ENCODE measurements around the gene USH1C.

Gene USH1C

DNA sequence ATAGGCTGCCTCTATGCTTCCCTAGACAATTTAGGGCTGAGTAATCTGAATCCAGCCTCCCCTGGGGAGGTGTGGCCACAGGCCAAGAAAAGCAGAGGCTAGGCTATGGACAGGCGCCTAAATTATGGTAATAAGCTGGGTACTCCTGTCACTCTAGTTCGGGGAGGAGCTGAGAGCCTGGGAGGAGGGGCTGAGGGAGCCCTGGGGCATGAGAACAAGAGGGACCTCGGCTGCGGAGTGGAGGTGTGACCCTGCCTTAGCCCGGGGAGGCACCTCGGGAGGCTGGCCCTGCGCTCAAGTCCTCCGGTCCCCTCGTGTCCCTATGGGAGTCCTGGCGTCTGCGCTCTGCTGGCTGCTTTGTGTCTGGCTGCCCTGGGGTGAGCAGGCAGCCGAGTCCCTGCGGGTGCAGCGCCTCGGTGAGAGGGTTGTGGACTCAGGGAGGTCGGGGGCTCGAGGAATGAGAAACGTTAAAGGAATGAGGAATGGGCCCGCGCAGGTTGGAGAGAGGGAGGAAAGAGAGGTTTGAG lies 2.9 kb upstream of the USH1C start, which contains the start of gene OTOG:
OTOG (plus strand) TSS at position 209 of the 527 bp plus-strand sequence; CDS start at position 323, 114 bp downstream.
- DNase-seq (ENCODE audit: low read depth): no peak

DNA sequence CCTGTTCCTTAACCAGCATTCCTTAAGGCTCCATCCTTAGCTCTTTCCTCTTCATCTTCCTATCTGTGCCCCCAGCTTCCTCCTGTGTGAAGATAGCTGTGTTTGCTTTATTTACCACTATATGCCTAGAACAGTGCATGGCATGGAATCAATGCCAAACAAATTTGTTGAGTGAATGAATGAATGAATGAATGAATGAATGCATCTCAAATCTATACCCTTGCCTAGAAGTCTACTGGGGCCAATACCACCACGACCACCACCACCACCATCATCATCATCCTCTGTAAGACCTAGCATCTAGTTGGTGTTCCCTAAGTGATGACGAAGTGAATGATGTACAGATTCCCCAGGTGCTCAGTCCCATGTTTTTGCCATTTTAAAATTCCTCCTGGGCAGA lies 2.0 kb upstream of the USH1C start:
- DNase-seq (ENCODE audit: low read depth): no peak

DNA sequence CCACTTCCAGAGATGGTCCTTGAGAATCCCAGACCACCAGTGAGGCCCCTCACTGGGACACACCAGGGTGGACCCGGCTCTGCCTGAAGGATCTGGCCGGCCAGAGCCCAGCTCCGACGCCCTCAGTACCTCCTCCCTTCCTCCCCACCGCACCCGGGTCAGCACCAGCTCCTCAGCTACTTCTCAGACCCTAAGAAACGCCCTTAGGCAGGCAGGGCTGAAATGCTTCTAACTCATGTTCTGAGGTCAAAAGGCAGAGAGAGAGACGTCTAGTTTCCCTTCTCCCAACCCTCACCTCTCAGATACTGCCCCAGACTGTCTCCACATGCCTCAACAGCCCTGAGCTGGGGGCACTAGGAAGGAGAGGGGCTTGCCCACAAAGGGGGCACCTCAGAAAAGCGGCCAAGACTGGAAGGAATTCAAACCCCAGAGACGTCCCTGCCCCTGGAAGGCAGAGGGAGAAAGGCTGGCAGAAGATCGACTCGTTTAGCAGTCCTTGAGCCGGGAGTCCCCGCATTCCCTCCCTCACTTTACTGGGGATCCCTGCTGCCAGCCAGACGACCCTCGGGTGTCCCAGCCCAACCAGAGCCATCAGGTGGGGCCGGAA lies 539 bp downstream of the USH1C start:
- no peak for DNase-seq (ENCODE audit: low read depth)

DNA sequence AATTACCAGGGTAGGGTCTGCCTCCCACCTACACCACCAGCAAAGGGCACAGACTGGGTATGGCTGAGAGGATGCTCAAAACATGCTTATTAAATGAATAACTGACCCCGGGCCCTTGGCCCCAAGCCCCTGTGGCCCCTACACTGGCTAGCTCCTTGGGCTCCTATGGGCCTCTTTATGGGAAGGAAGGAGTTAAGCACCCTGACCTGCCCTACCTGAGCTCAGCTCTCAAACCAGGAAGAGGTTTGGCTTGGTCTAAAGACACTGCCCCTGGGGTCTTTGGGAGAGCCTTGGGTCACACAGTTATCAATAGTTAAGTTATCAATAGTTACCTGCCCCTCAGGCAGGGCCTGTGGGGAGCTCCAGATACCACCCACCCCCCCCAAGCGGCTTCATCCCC lies 1.2 kb downstream of the USH1C start:
- DNase-seq (ENCODE audit: low read depth): no peak

DNA sequence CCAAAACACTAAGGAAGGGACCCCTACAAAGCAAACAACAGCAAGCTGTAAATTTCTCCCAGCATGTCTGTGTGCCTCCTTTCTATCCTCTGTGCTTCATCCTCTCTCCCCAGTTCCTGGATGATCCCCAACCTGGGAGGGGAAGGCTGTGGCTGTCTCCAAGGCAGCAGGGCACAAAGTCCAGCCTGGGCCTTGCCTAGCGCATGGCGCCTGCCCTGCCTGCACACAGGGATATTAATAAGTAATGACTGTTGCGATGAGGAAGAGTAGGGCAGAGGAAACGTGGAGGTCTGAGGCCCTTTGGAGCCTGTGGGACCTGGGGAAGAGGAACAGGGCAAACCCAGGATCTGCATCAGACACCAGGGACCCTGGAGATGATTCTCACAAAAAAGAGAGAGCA lies 2.0 kb downstream of the USH1C start:
- DNase-seq (ENCODE audit: low read depth): no peak

DNA sequence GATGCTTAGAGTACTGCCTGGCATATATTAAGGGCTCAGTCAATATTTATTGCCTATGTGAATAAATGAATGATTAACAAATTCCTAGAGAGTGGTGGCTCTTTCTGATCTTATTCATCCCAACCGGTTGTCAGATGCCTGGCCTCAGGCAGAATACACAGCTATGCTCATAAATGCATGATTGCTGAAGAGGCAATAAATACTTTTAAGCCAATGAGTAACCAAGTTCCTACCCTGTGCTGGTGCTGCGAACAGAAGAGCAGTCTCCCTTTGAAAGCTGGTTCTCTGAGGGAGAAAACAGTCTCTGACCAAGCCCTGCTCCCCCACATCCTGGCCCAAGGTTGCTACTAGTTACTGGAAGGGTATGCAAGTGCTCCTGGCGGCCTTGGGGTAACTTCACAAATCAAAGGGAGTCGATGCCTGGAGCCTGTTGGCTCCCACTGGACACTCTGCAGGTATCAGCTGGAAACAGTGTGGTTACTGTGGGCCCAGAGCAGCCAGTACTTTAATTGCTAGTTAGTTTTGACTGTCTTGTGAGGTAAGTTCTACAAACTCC lies 2.8 kb downstream of the USH1C start:
- no peak for DNase-seq (ENCODE audit: low read depth)

DNA sequence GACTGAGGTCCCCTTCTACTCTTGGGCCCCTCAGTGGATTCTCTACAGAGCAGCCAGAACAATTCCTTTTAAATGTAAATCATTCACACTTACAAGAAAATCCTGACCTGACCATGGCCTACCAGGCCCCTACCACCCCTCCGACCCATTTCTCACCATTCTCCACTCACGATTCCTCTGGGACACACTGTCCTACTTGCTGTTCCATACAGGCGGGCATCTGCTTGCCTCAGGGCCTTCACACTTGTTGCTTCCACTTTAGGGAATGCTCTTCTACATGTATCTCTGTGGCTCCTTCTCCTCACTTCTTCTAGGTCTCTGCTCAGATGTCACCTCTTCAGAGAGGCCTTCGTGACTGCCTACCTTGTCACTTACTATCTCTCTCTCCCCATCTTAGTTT lies 3.4 kb downstream of the USH1C start:
- DNase-seq (ENCODE audit: low read depth): no peak

DNA sequence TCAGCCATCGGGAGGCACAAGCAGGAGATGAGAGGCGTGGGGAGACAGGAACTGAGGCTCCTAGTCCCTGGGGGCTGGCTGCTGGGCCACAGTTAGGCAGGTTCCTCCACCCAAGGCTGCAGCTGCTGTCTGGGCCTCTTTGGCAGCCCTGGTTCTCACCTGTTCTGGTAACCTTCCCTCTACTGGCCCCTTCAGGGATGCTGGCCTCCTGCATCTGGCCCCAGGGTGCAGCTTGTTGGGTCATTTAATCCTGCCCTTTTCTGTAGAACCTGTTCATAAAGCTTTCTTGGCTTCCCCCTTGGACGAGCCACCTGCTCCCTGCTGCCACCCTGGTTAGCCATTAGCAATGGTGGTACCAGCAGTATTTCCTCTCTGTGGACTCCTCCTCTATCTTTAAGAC lies 5.5 kb downstream of the USH1C start:
- DNase-seq (ENCODE audit: low read depth): no peak

DNA sequence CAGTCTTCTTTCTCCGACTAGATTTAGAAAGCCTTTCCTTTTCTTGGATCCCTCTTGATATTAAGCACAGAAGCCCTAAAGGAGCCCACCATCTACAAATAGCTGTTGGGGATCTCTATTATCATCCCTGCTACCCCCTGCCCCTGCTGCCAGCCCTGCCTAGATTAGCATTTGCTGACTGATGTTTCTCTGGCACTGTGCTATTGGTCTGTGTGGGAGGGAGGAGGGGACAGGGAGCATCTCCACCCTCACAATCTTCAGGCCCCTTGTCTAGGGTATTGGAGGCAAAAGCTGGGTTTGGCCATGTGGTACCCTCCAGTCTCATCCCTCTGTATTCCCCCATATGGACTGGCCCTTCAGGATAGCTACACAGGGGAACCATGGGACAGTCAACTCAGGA lies 6.2 kb downstream of the USH1C start:
- no peak for DNase-seq (ENCODE audit: low read depth)

DNA sequence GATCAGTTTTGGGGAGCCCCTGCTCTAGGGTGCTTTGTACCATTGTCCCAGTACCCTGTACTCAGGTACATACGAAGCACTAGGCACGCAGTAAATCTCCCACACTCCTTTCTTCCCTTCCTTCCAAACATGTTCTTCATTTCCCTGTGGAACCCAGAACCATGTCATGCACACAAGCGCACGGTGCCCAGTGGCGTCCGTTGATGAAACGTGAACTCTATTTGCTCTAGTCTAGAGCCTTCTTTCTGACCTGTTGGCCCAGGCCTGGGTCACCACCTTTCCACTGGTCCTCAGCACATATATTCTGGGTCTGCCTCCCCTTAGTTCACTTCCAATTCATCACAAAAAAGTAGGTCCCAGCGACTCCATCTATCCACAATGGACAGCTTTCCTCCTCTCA lies 7.0 kb downstream of the USH1C start:
- no peak for DNase-seq (ENCODE audit: low read depth)

DNA sequence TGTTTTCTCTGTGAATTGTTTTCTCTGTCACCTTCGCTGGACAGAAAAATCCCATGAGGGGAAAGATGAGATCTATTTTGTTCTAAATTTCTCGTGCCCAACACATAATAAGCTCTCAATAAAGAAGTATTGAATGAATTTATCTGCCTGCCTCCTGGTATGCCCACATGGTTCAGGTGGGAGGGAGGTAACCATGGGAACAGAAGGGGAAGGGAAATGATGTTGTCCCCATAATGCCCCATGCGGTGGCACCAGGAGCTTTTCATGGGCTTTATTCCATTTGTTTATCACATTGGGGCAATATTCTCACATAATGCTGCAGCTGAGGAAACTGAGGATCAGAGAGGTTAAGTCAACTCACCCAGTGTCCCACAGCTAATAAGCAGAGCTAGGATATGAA lies 8.7 kb downstream of the USH1C start:
- no peak for DNase-seq (ENCODE audit: low read depth)

DNA sequence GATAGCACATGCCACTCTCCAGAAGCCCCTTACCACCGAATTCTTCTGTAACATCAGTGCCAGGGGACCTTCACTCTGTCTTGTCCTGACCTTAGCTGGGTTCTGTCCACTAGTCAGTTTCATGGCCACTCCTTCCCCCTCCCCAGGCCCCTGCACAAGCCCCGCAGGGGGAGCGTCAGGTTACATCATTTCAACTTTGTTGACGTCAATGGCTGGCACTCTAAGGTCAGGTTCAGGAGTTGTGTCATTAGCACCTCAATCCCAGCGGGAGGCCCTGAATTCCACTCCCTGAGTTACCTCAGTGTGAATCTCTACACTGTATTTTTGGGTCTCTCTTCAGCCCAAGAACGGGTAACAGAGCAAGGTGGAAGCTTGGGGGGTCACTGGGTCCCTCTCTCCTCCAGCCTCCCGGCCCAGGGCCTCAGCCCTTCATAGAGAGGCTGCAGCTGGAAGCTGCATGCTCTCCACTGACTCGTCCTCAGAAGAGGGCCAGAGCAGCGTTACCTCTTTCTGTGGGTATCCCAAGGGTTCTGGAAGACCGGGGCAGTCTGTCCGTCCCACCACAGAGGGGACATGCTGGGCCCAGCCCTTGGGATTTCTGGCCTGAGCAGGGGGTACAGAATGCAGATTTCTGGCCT lies 10.3 kb downstream of the USH1C start:
- DNase-seq (ENCODE audit: low read depth): no peak

DNA sequence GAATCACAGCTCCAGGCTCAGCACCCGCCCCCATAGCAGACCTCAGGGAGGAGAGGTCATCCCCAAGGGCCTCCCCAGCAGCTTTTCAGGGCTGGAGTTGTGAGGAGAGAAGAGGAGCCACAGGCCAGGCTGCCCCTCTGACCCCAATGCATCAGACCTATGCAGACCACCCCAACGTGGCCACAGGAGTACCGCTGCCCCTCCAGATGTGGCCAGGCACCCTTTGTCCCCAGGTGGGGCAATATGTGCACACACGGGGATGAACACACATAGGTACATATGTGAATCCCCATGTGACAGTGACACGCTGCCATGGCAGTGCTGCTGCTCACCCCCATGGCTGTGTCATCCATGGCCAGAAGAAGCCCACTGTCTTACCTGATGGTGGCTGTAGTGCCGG lies 10.9 kb downstream of the USH1C start:
- DNase-seq (ENCODE audit: low read depth): no peak

DNA sequence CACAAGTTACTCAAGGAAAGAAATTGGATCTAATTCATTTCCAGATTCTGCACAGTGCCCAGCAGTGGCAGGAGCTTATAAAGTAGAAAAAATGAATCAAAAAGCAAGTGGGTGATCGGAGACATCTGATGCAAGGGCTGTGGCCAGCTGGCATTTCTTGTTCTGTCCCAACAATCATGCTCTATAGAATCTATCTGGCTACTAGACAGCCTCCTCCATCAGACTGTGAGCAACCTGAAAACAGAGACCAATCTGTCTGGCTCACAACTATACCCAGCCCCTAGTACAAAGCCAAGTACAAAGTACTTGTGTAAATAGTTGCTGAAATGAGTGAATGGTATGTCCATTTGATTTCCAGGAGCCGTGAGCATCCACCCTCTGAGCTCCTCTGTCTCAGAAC lies 11.4 kb downstream of the USH1C start:
- DNase-seq (ENCODE audit: low read depth): no peak

DNA sequence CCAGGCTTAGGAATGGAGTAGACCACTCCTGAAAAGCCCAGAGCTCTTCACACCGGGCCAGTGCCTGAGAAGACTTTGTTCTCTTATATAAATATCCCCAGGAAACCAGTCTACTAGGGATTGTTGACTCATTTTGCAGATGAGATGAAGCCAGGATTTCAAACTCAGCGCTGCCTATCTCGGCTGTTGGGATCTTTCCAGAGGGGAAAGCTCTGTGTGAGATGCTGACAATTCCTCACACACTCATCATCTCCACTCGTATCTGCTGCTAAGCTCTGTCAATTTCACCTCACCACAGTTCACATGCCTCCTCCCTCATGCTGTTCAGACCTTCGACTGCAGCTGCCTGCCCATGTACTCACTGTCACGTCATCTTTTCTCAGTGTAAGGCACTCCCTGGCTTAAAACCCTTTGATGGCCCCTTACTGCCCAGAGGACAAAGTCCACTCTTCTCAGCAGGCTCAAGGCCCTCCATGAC lies 12.5 kb downstream of the USH1C start:
- DNase-seq (ENCODE audit: low read depth): no peak

DNA sequence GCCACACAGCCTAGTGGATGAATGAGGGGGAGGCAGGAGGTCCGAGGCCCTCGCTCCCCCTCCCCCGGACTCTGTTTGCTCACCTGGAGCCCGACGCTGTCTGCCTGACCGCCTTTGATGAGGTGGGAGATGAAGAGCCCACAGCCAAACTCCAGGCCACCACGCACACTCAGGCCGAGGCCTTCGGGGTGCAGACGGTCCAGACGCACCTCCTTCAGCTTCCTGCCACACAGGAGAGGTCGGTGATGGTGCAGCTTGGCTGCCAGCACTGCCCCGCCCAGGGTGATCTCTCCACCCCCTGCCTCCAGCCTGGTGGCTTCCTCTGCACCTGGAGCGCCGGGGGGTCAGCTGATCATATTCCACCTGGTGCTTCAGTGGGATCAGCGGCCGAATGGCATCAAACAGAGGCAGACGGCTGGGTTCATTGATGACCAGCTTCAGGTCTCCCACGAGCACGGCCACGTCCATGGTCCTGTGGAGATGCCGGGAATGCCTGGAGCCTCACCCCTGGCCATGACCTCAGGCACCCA lies 13.1 kb downstream of the USH1C start:
- DNase-seq (ENCODE audit: low read depth): no peak

DNA sequence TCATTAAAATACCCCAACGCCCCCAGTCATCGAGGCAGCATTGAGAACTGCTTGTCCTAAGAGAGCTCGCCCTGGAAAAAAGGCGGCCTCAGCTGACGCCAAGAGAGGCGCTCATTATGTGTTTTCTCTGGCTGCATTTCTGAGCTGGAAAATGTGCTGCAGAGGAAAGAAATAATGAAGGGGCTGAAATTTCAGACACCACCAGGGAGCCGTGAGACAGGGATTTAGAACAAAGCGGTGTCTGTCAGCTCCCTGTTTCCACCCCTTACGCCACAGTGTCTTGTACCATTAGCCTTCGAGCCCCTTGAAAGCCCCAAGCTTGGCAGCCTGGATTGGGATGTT lies 14.4 kb downstream of the USH1C start:
- no peak for DNase-seq (ENCODE audit: low read depth)

DNA sequence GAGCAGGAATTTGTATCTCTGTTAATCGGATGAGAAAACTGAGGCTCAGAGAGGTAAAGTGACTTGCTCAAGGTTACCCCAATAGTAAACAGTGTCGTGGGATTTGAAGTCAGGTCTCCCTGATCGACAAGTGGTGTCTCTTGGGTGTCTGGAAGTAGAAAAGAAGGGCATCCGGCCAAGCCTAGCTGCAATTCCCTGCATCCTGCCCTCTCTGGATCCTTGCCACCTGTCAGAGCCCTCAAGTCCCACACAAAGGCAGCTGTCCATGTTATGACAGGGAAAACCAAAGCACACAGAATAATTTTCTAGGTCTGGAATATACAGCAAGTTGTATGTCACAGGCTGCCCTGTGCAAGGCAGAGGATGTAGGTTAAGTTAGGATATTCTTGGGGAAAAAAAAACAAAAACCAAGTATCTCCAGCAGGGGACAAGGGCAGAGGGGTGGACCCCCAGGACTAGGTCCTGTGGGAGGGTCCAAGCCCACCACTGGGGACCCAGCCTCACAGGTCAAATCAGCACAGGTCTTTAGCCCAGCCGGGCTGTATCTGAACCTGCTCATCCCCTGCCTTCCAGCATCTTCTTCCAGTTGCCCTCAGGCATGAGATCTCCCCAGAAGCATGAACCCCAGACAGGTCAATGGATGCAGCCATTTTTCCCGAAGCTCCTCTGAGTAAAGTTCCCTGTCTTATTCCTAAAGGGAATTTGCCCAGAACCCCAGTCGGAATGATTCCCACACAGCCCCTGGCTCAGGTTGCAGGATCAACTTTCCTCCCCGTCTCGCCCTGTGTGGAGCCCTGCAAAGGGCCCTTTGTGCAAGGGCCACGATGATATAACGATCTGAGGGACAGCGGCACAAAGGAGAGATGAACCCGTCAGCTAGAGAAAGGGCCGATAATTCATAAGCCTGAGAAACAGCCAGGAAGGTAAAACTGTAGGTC lies 15.0 kb downstream of the USH1C start:
- no peak for DNase-seq (ENCODE audit: low read depth)

DNA sequence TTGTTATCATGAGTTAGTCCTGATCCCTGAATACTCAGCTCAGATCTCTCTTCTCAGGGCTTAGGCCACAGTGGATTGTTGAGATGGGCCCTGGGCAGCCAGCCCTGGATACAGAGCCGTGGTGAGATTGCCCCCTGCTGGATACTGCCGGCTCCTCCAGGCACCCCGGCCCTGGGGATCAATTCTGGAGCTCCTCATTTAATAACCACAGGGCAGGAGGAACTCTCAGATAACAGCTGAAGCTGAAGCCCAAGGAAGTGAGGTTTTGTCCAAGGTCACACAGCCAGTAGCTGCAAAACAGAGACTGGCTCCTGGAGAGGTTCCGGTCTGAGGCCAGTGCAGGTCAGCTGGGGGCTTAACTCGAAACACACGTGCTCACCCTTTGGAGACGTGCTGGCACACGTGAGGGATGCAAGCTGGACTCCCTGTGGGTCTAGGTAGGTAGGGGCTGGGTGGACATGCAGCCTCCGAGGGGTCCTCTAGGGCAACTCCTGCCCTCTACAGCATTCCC lies 16.0 kb downstream of the USH1C start:
- no peak for DNase-seq (ENCODE audit: low read depth)

DNA sequence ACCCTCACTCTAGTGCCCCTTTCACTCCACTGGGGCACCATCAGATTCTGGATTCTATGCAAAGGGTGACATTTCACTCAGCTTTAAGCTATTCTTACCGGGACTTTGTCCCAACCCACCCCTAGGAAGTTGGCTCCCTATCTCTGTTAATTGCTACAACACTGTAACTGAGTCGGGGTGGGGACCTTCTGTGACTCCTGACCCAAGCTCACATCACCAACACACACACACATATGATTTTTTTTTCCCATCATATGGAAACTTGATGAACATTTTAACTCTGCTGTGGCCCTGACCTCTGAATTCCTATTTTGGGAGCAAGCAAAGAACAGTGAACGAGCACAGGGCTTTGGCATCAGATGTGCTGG lies 16.6 kb downstream of the USH1C start:
- no peak for DNase-seq (ENCODE audit: low read depth)

DNA sequence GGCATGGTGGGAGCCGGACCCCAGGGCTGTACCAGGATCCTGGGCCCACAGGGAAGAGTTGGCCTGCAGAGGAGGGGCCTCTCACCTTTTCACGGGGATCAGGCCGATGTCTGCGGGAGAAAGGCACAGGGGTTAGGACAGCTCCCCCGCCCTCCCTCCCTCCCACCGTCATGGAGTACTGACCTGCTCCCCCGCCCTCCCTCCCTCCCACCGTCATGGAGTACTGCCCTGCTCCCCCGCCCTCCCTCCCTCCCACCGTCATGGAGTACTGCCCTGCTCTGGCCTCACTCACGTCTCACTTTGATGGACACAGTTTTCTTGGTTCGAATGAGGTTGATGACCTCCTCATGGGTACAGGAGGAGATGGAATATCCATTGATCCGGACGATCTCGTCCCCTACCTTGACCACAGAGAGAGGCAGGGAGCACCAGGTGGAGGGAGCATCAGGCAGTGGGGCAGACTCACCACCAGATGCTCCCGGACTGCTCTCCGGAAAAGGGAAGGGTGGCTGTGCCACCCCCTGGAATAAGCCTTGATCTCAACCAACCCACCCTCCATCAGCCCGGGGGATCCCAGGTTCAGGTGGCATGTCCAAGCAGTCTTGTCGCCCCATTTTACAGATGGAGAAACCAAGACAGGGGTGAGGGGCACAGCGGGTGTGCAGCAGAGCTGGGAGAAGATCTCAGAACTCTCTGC lies 17.1 kb downstream of the USH1C start:
- DNase-seq (ENCODE audit: low read depth): no peak

DNA sequence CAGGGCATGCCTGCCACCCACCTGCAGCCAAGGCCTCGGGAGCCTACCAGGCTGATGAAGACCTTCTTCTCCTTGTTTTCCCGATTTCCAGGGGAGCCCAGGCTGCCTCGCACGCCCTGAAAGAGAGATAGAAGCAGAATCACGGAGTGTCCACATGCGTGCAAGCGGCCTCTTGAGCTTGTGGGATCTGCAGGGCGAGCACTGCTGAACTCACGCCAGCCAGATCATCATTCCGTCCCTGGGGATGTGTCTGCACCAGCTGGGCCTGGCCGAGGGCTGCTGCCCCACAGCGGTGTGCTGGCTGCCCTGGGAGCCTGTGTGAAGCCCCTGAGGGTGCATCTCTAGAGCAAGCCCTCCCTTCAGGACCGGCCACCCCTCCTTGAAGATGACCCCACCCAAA lies 17.9 kb downstream of the USH1C start:
- no peak for DNase-seq (ENCODE audit: low read depth)
